Mesodermal cell (in vitro differentiated cells): Measurements from ENCODE around the gene CHD9NB.
"Not testable (repeated sequence)": the region's sequence is repeated elsewhere in the genome, so short reads cannot be mapped to it uniquely, and the experiment has no call there.

ENCODE experiments used
- H3K27ac ChIP-seq: 2 replicates; pipeline ENCODE4 v1.7.0; 2013; ENCODE audit warnings: mild to moderate bottlenecking, low read depth, low read length, moderate library complexity; ENCODE audit not compliant: severe bottlenecking
- H3K36me3 ChIP-seq: 2 replicates; pipeline ENCODE4 v1.7.1; 2013; ENCODE audit warnings: mild to moderate bottlenecking, low read length, moderate library complexity; ENCODE audit not compliant: control insufficient read depth, insufficient read depth
- H3K4me1 ChIP-seq: one replicate; pipeline ENCODE4 v1.7.1; 2013; ENCODE audit warnings: mild to moderate bottlenecking, low read length; ENCODE audit not compliant: insufficient read depth, control insufficient read depth, poor library complexity, severe bottlenecking
- H3K4me3 ChIP-seq: 2 replicates; pipeline ENCODE4 v1.7.0; 2013; ENCODE audit warnings: low read length, control low read depth, mild to moderate bottlenecking; ENCODE audit not compliant: insufficient read depth, poor library complexity, severe bottlenecking; ENCODE audit errors: extremely low read depth
- H3K9me3 ChIP-seq: 2 replicates; pipeline ENCODE4 v1.7.1; 2013; ENCODE audit warnings: mild to moderate bottlenecking, low read length, moderate library complexity; ENCODE audit not compliant: control insufficient read depth
- WGBS, 2 experiments: methylation state at CpG; one replicate each; pipeline ENCODE4 v1.1.5; 2013; ENCODE audit warnings: missing lambda C conversion rate in 2 of 2; ENCODE audit not compliant: insufficient coverage in 2 of 2; 5-methylcytosine and 5-hydroxymethylcytosine counted together

CHD9NB gene

GRCh38 chr16:53056392-53056881 lies 3.7 kb upstream of the CHD9NB start:
- H3K4me1 ChIP-seq, result peaks cover 8% of the 10 kb centered on the region
- WGBS, 2 experiments, result 88 to 90% methylated on average over 5 to 6 of the region's 8 CpGs
- H3K4me3 ChIP-seq, result peak overlapping the region; percentile 67
- no peaks in the 10 kb centered on the region for H3K9me3 ChIP-seq
- H3K27ac ChIP-seq, result peak overlapping the region; percentile 88
- H3K36me3 ChIP-seq, result peaks cover 5% of the 10 kb centered on the region

DNA sequence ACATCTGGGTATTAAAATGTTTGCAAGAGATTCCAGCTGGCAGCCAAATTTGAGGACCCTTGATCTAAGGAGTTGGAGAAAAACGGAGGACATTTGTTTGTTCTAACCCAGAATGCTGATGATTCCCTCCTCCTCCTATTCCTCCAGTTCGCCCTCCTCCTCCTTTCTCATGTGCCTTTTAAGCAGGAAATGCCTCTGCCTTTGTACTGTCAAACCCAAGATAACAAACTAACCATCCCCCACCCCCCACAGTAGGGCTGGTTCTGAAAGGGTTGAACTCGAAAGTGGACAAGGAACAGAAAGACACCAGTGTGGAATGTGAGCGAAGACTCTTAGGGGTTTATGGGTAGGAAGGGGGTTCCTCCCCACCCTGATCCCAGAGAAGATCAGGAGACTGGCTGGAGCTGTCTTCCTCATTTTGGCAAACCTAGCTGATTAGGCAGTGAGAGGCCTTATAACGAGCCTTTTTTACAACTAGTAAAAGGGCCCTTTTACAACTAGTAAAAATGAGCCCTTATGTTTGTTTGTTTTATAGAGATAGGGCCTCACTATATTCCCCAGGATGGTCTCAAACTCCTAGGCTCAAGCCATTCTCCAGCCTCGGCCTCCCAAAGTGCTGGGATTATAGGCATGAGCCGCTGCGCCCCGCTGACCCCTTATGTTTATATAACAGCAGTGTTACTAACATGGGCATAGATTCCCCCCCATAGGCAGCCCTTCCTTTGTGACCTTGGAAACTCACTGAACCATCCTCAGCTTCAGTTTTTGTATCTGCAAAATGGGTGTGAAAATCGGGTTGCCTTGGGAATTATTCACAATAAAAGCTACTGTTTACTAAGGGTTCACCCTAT lies 3.1 kb upstream of the CHD9NB start:
- H3K4me1 ChIP-seq, result peaks cover 8% of the 10 kb centered on the region
- no peaks in the 10 kb centered on the region for H3K9me3 ChIP-seq
- 16 to 25% methylated on average over 3 to 7 of the region's 10 CpGs for WGBS, 2 experiments
- peaks cover 5% of the 10 kb centered on the region for H3K36me3 ChIP-seq
- H3K27ac ChIP-seq, result peak overlapping the region; percentile 88
- peak overlapping the region; percentile 67 for H3K4me3 ChIP-seq

DNA sequence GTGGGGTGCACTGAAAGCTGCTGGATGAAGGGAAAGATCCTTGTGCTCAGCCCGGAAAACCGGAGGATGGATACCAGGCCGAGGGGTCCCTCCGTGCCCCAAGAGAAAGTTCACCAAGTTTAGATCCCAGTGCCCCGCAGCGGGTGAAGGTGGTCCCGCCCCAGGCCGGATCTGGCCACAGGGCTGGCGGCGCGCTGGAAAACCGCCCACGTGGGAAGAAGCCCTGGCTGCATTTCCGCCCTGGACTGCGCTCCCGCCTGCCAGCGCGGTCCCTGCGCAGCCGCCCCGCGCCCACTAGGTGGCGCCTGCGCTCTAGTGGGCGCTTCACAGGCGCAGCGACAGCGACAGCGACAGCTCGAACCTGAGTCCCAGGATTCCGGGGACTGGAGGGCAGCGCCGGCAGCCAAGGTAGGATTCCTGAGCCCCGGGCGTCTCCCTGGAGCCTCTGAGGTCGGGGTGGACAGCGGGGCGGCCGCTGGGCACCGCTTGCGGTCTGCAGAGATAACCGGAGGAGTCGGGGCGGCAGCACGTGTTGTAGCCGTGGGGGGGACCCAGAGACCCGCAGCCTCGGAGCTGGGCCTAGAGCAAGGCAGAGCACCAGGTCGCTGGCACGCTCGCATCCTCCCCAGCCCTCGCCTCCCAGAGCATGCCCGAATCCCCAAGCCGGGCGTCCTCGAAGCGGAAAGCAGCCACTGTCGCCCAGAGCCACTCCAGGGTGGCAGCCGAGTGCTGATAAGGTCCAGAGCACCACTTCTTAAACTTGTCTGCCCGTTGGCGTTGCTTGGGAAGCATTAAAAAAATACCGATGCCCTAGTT lies 2.2 kb upstream of the CHD9NB start, which contains the start of gene CHD9:
Gene CHD9 (plus strand): TSS at position 322 of the 816 bp plus-strand sequence. CDS start 101,099 bp downstream, outside the sequence.
- H3K4me3 ChIP-seq, result peak within 1 kb of the TSS; percentile 67
- WGBS, 2 experiments, result 2% methylated on average over 48 to 59 of the region's 62 CpGs
- no peaks in the 10 kb centered on the region for H3K36me3 ChIP-seq
- peaks cover 8% of the 10 kb centered on the region for H3K4me1 ChIP-seq
- H3K27ac ChIP-seq, result peak within 1 kb of the TSS; percentile 88
- no peaks in the 10 kb centered on the region for H3K9me3 ChIP-seq

DNA sequence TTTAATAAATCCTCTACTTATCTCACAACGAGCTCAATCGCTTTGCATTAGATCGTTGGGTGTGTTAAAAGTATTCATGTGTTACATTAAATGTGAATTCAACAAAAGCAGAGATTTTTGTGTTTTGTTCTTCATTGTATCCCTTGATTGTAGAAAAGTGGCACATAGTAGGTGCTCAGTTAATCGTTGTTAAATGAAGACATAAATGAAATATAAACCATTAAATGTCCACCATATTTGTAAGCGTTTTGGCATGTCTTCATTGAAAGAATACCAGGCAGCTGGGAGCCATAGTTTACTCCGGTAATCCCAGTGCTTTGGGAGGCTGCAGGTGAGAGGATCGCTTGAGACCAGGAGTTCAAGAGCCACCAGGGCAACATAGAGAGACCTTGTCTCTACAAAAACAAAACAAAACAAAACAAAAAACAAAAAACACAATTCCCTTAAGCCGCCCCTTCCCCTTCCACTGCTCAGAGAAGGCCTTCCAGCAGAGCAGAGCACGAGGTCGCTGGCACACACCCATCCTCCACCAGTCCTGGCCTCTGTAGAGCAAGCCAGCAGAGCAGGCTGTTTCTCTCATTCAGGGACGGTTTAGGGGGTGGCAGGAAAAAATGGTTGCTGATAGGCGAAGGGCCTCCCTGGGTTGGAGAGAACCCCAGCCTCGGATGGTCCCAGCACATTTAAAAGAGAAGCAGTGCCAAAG lies 1.4 kb upstream of the CHD9NB start:
- Histone ChIP-seq H3K4me1 (peaks cover 6% of the 10 kb centered on the region), H3K36me3 (no peaks in the 10 kb centered on the region), H3K4me3 (peak overlapping the region; percentile 67), H3K27ac (peak overlapping the region; percentile 88), H3K9me3 (no peaks in the 10 kb centered on the region)
- WGBS, 2 experiments, result 45 to 73% methylated on average over 4 to 5 of the region's 13 CpGs

- not testable (repeated sequence) for H3K4me1 ChIP-seq, H3K4me3 ChIP-seq, H3K27ac ChIP-seq, H3K9me3 ChIP-seq, H3K36me3 ChIP-seq
- WGBS, 2 experiments, result 90% methylated on average over 2 of the region's 4 CpGs; no CpG with 5 or more reads in 1 of the 2 experiments
Observed at GRCh38 chr16:53051255-53051654, 1.4 kb downstream of the CHD9NB start.

GRCh38 chr16:53048139-53048915 lies 4.4 kb downstream of the CHD9NB start:
- Histone ChIP-seq H3K4me3 (no peak overlapping the region), H3K9me3 (no peaks in the 10 kb centered on the region), H3K27ac (no peak overlapping the region), H3K4me1 (peaks cover 9% of the 10 kb centered on the region), H3K36me3 (no peaks in the 10 kb centered on the region)
- 94 to 96% methylated on average over 3 of the region's 4 CpGs for WGBS, 2 experiments

DNA sequence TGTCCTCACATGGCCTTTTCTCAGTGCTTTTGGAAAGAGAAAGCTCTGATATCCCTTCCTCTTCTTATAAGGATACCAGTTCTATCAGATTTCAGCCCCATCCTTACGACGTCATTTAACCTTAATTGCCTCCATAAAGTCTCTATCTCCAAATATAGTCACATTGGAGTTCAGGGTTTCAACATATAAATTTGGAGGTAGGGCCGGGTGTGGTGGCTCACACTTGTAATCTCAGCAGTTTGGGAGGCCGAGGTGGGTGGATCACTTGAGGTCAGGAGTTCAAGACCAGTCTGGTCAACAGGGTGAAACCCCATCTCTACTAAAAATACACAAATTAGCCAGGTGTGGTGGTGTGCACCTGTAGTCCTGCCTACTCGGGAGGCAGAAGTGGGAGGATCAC lies 5.2 kb downstream of the CHD9NB start:
- 100% methylated on average over 3 of the region's 5 CpGs; no CpG with 5 or more reads in 1 of the 2 experiments for WGBS, 2 experiments

DNA sequence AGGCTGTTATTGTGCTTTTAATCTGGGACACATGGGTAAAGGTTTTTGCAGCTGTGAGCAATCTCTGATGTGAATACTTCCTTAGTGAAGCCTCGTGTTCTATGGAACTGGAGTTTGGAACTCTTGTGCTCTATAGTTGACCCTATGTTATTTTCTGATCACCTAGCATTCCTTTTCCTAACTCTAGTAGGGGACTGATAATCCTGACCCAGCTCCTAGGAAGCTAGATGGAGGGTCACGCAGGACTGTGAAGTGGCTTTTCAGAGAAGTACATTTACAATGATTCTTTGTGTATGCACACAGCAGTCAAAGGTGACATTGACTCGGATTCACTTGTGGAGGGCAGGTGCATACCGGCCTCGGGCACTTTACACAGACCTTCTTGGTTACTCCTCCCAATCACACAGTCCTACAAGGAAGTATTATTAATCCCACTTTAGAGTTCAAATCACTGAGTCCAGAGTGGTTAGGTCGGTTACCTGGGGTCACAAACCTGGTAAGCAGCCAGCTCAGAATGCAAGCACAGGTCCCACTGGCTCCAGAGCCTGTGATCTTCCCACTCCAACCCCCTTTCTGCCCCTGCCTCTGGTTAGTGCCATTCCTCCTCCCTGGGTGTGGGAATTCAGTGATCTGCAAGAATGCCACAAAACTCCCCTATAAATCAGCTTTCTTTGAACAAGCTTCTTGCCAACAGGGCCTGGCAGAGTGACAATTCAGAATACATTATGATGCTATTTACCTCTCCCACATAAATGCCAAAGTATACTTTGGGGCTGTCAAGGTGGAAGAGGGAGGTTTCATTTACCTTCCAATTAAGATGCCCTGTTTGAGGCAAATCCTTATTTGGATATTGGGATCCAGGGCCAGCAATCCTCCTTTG lies 7.1 kb downstream of the CHD9NB start:
- Histone ChIP-seq H3K4me1 (peaks cover 30% of the 10 kb centered on the region), H3K27ac (no peak overlapping the region), H3K4me3 (no peak overlapping the region), H3K36me3 (no peaks in the 10 kb centered on the region), H3K9me3 (no peaks in the 10 kb centered on the region)
- 78 to 87% methylated on average over 5 to 6 of the region's 6 CpGs for WGBS, 2 experiments

More for the DNA sequence above, 5.2 kb downstream of the CHD9NB start:
- not testable (repeated sequence) for H3K36me3 ChIP-seq, H3K27ac ChIP-seq, H3K9me3 ChIP-seq, H3K4me3 ChIP-seq
- H3K4me1 ChIP-seq, result peaks cover 16% of the 10 kb centered on the region

DNA sequence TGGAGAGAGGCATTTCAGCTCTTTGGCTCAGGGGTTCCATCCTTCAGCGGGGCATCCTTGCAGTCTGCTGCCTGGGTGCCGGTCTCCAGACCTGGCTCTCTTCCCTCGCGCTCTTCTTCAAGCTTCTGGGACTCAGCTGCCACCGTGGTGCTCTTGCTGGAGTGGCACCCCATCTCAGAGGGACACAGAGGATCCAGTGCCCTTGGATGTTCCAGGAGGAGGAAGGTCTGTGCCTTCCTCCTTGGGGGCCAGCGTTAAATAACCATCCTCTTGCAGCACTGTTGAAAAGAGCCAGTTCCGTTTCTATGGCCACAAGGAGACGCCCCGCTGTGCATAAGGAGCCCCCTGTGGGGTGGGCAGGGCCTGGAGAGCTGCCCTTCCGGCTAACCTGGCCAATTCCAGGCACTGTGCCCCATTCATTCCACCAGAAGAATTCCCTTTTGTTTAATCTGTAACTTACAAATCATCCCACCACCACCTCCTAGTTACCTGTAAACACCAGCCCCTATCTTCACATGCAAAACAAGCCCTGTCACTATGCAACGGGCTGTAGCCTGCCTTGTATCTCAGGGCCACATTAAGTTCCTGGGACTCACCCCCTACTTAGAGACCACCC lies 8.6 kb downstream of the CHD9NB start:
- no peak overlapping the region for H3K27ac ChIP-seq
- peak overlapping the region; percentile 10 for H3K4me3 ChIP-seq
- H3K9me3 ChIP-seq, result no peaks in the 10 kb centered on the region
- peaks cover 30% of the 10 kb centered on the region for H3K4me1 ChIP-seq
- WGBS, 2 experiments, result 11 to 16% methylated on average over 9 to 11 of the region's 11 CpGs
- H3K36me3 ChIP-seq, result no peaks in the 10 kb centered on the region
